Measurements from ENCODE around the gene INO80D. TPM values are rescaled to one million over a fixed set of nuclear protein-coding genes. Genes with fewer than 3 reads are reported as not detected.

Gene INO80D
- total and polyA plus RNA-seq, 8 donors, result 9.9 to 21.9 (median 12.3) TPM

DNA sequence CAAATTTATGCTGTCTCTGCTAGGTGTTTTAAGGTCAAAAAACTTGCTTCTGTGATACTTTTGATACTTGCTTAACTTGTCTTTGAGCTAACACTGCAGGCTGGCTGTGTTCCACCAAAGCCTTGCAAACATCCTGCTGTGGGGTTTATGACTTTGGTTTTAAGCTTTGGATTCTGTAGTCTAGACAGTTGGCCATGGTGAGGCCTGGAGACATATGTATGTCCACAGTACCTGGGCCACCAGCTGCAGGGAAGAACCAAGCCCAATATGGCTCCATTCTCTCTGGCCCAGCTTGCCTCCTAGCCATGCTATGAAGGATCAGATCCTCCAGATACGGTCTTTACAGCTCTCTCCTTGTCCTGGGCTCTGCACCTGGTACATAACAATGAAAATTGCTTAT lies 113.9 kb downstream of the INO80D start:
- no peaks in the 10 kb centered on the region for H3K36me3 ChIP-seq
- no peak overlapping the region for H3K27ac ChIP-seq
- H3K9me3 ChIP-seq, result no peaks in the 10 kb centered on the region
- peak; percentile 8 for ATAC-seq
- H3K4me1 ChIP-seq, result peaks cover 12% of the 10 kb centered on the region in 2 donors
- H3K27me3 ChIP-seq, result no peaks in the 10 kb centered on the region
- peak in 2 of 4 donors; percentile 30 to 51 for DNase-seq
- intact Hi-C loops (cut with DNase I), result no loop called here
- H3K4me3 ChIP-seq, result no peak overlapping the region
- TF ChIP-seq, protein P1, sequence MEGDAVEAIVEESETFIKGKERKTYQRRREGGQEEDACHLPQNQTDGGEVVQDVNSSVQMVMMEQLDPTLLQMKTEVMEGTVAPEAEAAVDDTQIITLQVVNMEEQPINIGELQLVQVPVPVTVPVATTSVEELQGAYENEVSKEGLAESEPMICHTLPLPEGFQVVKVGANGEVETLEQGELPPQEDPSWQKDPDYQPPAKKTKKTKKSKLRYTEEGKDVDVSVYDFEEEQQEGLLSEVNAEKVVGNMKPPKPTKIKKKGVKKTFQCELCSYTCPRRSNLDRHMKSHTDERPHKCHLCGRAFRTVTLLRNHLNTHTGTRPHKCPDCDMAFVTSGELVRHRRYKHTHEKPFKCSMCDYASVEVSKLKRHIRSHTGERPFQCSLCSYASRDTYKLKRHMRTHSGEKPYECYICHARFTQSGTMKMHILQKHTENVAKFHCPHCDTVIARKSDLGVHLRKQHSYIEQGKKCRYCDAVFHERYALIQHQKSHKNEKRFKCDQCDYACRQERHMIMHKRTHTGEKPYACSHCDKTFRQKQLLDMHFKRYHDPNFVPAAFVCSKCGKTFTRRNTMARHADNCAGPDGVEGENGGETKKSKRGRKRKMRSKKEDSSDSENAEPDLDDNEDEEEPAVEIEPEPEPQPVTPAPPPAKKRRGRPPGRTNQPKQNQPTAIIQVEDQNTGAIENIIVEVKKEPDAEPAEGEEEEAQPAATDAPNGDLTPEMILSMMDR (IDR thresholded peaks at IDR 0.05), result no peak

DNA sequence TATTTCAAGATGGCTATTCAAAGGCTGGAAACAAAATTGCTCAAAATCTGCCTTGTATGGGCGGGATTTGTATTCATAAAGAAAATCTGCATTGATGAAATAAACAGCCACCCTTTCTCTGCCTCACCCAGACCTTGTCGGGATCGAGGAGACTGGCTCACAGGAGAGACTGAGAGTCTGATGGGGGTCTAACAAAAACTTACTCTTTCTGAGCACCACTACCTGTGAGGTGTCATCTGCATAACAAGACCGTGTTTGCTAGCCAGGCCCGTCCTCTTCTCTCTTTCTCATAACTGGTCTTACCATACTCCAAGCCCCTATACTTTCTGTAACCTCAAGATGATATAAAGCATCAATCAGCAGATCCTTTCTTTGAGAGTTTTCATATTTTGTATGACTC lies 115.6 kb downstream of the INO80D start:
- no peak overlapping the region for H3K27ac ChIP-seq
- ATAC-seq (no peak), DNase-seq (no peak)
- H3K27me3 ChIP-seq, result no peaks in the 10 kb centered on the region
- H3K36me3 ChIP-seq, result no peaks in the 10 kb centered on the region
- H3K9me3 ChIP-seq, result no peaks in the 10 kb centered on the region
- TF ChIP-seq, protein P1 (IDR thresholded peaks at IDR 0.05), result no peak
- H3K4me3 ChIP-seq, result no peak overlapping the region
- H3K4me1 ChIP-seq, result peaks cover 7 to 9% of the 10 kb centered on the region in 2 donors
- intact Hi-C loops (cut with DNase I), result no loop called here

DNA sequence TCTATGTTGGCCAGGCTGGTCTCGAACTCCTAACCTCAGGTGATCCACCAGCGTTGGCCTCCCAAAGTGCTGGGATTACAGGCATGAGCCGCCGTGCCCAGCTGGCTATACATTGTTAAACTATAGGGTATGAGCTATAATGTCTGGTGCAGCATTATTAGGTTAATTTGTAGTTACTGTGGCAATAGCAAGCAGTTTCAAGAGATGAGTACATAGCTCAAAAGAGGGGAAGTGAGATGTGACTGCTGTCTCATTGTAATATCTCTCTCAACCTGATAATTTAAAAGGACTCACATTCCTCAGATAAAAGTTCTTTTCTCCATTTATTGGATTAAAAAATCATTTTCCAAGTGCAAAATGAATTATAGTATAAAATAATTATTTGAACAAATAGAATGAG lies 116.4 kb downstream of the INO80D start:
- intact Hi-C loops (cut with DNase I), result no loop called here
- H3K27ac ChIP-seq, result no peak overlapping the region
- TF ChIP-seq, protein P1 (IDR thresholded peaks at IDR 0.05), result no peak
- no peaks in the 10 kb centered on the region for H3K36me3 ChIP-seq
- no peaks in the 10 kb centered on the region for H3K27me3 ChIP-seq
- DNase-seq (no peak), ATAC-seq (no peak)
- H3K4me3 ChIP-seq, result no peak overlapping the region
- H3K4me1 ChIP-seq, result peaks cover 2 to 5% of the 10 kb centered on the region in 2 donors
- H3K9me3 ChIP-seq, result no peaks in the 10 kb centered on the region

DNA sequence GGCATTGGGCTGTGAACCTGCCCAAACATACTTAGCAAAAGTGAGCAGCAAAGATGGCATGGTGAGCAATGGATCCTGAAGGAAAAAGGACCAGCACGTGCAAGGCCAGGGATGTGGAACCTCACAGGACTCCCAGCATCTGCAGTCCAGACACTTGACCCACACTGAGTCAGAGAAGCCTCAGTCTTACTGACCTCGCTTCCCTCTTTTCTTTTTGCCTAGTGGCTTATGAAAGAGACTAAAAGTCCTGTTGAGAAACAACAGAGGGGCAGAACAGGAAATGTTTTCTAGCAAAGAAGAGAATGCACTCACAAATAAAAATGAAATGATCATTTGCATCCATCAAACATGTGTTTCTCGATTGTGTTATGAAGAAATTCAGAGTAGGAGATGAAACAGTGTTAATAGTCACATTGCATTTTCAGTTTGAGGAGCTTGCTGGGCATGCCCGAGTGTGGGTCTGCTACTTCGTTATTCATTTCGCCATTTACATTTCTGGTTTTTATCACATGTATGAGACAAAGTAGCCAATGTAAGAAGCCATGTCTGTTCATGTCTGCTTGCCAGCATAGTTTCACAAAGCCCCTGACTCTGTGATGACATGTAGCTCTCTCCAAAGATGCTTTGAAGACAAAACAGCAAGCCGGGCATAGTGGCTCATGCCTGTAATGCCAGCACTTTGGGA lies 118.4 kb downstream of the INO80D start:
- no peak for DNase-seq
- peak overlapping the region in 1 of 2 donors; percentile 28 for H3K27ac ChIP-seq

GRCh38 chr2:205965707-205966106 lies 120.3 kb downstream of the INO80D start:
- Histone ChIP-seq H3K9me3 (no peaks in the 10 kb centered on the region), H3K27ac (no peak overlapping the region), H3K4me3 (no peak overlapping the region), H3K27me3 (no peaks in the 10 kb centered on the region), H3K36me3 (no peaks in the 10 kb centered on the region), H3K4me1 (peaks cover 0 to 5% of the 10 kb centered on the region in 2 donors)
- TF ChIP-seq, protein P1 (IDR thresholded peaks at IDR 0.05), result no peak
- intact Hi-C loops (cut with DNase I), result no loop called here
- ATAC-seq, result no peak
- DNase-seq, result no peak

More for the DNA sequence above, 118.4 kb downstream of the INO80D start:
- H3K27me3 ChIP-seq, result no peaks in the 10 kb centered on the region
- H3K4me1 ChIP-seq, result peaks cover 0 to 5% of the 10 kb centered on the region in 2 donors
- TF ChIP-seq, protein P1 (IDR thresholded peaks at IDR 0.05), result no peak
- H3K36me3 ChIP-seq, result no peaks in the 10 kb centered on the region
- H3K9me3 ChIP-seq, result no peaks in the 10 kb centered on the region
- no peak overlapping the region for H3K4me3 ChIP-seq
- intact Hi-C loops (cut with DNase I), result no loop called here
- ATAC-seq, result peak; percentile 37

Measured in left lung (tissue), 10 donors.